Activated naive CD4-positive, alpha-beta T cell treated with anti-CD3 and anti-CD28 coated beads, Interleukin-2, amount 10 ng/mL, durations not matched to agents 7 days and 5 days (primary cell): Measurements from ENCODE around the gene HIPK2.

Experiments used
- CTCF ChIA-PET: fragments of 350-600 bp; sonication (Branson Sonifier 250); formaldehyde crosslinking; loops from one replicate; lab custom pipeline; 2021; ENCODE audit warnings: antibody characterized with exemption; lab: Charles Lee
- DNase-seq: peaks from one replicate; pipeline ENCODE4 v3.0.0-alpha.2; 2020
- H3K27ac Mint-ChIP-seq: one replicate; pipeline ENCODE4 v1.8.0; 2021; ENCODE audit warnings: mild to moderate bottlenecking, moderate library complexity, mixed read lengths
- H3K27me3 Mint-ChIP-seq: one replicate; pipeline ENCODE4 v1.8.0; 2021; ENCODE audit warnings: mild to moderate bottlenecking, mixed read lengths
- H3K36me3 Mint-ChIP-seq: one replicate; pipeline ENCODE4 v1.8.0; 2021; ENCODE audit warnings: mixed read lengths
- H3K4me1 Mint-ChIP-seq: one replicate; pipeline ENCODE4 v1.8.0; 2021; ENCODE audit warnings: mixed read lengths
- H3K4me3 Mint-ChIP-seq: one replicate; pipeline ENCODE4 v1.8.0; 2021; ENCODE audit warnings: mild to moderate bottlenecking, moderate library complexity, mixed read lengths
- H3K9me3 Mint-ChIP-seq: one replicate; pipeline ENCODE4 v1.8.0; 2021; ENCODE audit warnings: mixed read lengths

HIPK2 gene

DNA sequence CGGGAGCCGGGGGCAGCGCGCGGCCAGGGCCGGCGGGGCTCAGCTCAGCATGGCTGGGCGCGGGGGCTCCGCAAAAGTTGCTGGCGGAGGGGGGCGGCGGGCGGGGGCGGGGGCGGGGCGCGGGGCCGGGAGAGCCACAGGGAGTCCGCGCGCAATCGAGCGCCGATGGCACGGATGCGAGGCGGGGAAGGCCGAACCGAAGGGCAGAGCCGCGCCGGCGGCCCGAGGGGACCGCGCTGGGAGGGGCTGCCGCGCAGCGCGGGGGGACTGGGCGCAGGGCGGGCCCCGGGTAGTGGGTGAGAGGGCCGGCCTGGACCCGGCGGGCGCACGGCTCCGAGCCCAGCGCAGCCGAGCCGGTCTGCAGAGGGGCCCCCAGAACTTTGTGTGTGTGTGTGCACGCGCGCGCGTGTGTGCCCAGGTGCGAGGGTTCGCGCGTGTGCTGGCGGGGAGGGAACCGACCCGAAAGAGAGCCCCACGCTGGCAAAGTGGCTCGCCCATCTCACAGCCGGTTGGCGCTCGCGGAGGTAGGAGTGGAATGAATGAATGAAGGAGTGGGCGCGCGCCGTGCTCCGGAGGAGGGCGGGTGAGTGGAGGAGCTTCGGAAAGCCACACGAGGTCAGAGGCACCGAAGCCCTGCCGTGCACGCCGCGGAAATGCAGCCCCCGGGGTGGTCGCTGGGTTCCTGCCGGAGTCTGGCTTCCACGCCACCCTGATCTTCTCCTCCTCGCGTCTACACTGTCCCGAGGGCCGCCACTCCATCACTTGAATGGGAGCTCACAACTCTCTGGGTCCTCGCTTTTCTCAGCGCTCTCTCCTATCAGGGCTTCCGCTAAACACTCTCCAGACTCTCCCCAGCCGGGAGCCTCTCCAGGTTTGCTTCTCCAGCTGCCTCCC lies at the start of gene HIPK2:
Gene HIPK2, minus strand, starts transcription at position 51 of the 894 bp plus-strand sequence. CDS start 375 bp downstream, outside the sequence.
- Mint-ChIP-seq H3K4me3 (peak within 1 kb of the TSS; percentile 98), H3K27me3 (peaks cover 37% of the 10 kb centered on the region), H3K36me3 (no peaks in the 10 kb centered on the region), H3K9me3 (no peaks in the 10 kb centered on the region), H3K4me1 (peaks cover 44% of the 10 kb centered on the region), H3K27ac (peak within 1 kb of the TSS; percentile 95)
- DNase-seq, result peak; percentile 78
- CTCF ChIA-PET, result interaction anchor here (0.8 to 2.1 kb wide), 4 partner anchors 10 to 159 kb away, joined by 3 to 6 read pairs (median 3); no protein-coding TSS in a partner anchor

DNA sequence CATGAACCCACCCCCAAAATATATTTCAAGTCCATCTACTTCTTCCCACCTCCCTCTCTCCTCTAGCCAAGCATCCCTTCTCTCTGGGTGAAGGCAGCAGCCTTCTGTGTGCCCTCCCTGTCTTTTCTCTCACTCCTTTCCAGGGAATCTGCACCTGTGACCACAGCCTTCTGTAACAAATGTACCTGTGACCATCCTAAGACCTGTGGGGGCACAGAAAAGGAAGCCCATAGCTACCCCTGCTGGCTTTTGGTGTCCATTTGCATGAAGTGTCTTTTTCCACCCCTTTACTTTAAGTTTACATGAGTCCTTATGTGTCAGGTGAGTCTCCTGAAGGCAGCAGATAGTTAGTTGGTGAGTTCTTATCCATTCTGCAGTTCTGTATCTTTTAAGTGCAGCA lies 49.2 kb upstream of the HIPK2 start:
- CTCF ChIA-PET, result interaction anchor here (1.1 to 1.3 kb wide), 2 partner anchors 180 to 182 kb away, joined by 3 read pairs; no protein-coding TSS in a partner anchor
- no peak overlapping the region for H3K27ac Mint-ChIP-seq
- peaks cover 9% of the 10 kb centered on the region for H3K27me3 Mint-ChIP-seq
- peaks cover 7% of the 10 kb centered on the region for H3K36me3 Mint-ChIP-seq
- peaks cover 2% of the 10 kb centered on the region for H3K9me3 Mint-ChIP-seq
- DNase-seq, result no peak
- peaks cover 29% of the 10 kb centered on the region for H3K4me1 Mint-ChIP-seq
- no peak overlapping the region for H3K4me3 Mint-ChIP-seq

DNA sequence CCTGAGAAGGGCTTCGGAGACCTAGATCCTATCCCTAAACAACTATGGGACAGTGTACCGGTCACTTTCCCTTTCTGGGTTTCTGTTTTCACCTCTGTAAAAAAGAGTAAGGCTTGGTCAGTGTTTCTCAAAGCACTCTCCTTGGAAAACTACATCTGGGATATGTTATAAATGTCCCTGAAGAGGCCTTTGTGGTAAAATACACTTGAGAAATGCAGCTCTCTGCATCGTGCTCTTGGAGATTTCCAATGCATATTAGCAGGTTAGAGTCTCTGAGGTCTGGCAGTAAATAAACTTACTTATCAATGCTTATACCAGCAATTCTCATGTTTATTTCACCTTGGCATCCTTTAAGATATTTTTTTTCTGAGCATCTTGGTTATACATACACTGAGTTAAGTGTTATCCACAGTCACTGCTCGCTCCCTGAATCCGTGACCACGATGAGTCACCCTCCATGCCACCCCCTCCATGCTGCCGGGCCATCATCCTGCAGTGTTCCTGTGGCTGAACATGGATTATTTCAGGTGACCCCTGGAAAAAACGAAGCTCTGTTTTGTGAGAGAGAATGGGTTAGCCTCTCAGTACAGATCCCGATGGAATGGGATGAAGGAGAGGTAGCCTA lies 48.0 kb upstream of the HIPK2 start:
- Mint-ChIP-seq H3K9me3 (no peaks in the 10 kb centered on the region), H3K36me3 (peaks cover under 1% of the 10 kb centered on the region), H3K4me3 (no peak overlapping the region), H3K27ac (no peak overlapping the region), H3K4me1 (peaks cover 22% of the 10 kb centered on the region), H3K27me3 (peaks cover 9% of the 10 kb centered on the region)
- CTCF ChIA-PET, result interaction anchor here (1.3 kb wide), 1 partner anchor 180 kb away, joined by 3 read pairs; no protein-coding TSS in a partner anchor
- DNase-seq, result no peak

DNA sequence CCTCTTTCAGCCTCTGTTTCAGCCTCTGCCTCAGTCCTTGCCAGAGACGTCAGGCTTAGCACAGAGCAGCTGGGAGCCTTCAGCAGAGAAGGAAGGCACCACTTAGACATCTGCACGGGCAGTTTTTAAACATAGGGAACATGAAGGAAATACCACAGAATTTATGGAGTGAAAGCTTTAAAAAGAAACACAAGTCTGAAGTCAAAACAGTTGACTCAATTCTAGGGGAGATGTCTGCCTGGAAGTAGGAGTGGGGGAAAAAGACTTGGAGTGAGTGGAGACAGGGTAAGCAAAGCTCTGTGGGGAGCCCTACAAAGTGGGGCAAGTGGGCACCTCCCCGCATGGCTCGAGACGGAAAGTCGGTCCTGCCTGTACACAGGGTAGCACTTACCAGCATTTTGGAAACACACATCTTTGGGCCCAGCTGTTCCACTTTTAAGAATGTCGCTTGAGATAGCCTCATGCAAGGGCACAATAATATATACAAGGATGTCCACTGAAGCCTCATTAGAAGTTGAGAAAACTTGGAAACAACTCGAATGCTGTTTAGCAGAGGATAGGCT lies 46.2 kb upstream of the HIPK2 start:
- CTCF ChIA-PET, result no interaction called here
- Mint-ChIP-seq H3K4me1 (peaks cover 7% of the 10 kb centered on the region), H3K4me3 (no peak overlapping the region), H3K9me3 (no peaks in the 10 kb centered on the region), H3K27me3 (peaks cover 9% of the 10 kb centered on the region), H3K27ac (no peak overlapping the region), H3K36me3 (no peaks in the 10 kb centered on the region)
- no peak for DNase-seq

DNA sequence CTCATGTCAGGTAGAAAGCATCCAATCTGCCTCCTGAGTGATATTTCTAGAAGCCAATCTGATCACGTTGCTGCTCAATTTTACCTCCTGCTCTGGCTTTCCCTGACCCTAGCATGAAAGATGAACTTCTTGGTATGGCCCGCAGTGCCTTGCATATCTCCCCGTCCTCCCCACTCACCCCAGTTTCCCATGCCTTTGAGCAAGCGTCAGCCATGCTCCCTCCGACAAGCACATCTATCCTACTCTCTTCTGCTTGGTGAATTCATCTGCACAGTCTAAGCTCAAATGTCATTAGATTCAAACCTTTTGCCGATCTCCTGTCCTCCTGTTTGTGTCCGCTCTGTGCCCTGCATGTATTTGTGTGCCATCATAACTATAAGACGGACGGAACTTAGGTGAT lies 45.1 kb upstream of the HIPK2 start:
- Mint-ChIP-seq H3K4me1 (no peaks in the 10 kb centered on the region), H3K9me3 (no peaks in the 10 kb centered on the region)
- DNase-seq, result no peak

DNA sequence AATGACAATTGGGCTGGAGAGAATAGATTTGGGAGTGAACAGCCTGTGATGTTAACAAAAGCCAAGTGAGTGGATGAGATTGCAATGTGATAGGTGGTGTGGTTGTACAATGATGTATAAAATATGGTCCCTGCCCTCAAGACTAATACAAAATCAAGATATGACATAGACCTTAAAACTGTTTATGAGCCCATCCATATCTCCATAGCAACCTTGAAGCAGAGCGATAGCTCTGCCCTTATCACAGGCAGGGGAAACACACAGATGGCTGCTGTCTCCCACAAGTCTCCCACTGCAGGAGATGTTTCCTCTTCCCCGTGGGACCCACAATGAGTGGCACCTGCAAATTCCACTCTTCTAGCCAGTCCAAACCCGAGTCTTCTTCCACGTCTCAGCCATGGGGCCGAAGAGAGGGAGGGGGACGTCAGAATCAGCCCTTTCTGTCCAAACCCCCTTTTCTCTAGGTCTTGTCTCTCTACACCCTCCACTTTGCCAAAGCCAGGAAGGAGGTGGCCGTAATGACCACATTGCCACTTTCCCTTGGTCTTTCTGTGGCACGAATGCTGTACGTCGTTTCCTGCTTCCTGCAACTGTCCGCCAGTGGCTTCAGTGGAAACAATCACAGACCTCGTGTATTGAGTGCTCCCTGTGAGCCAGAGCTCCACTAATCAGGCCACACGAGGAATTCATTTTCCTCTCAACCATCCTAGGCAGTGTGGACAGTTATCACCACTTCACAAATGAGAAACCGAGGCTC lies 43.7 kb upstream of the HIPK2 start:
- CTCF ChIA-PET, result interaction anchor here (0.6 kb wide), 1 partner anchor 506 kb away, joined by 3 read pairs; no protein-coding TSS in a partner anchor
- Mint-ChIP-seq H3K4me1 (no peaks in the 10 kb centered on the region), H3K4me3 (no peak overlapping the region), H3K36me3 (no peaks in the 10 kb centered on the region), H3K27ac (no peak overlapping the region), H3K9me3 (peaks cover 7% of the 10 kb centered on the region), H3K27me3 (peaks cover 9% of the 10 kb centered on the region)
- no peak for DNase-seq

More for the DNA sequence above, 45.1 kb upstream of the HIPK2 start:
- H3K36me3 Mint-ChIP-seq, result no peaks in the 10 kb centered on the region
- CTCF ChIA-PET, result no interaction called here
- H3K4me3 Mint-ChIP-seq, result no peak overlapping the region
- no peak overlapping the region for H3K27ac Mint-ChIP-seq
- H3K27me3 Mint-ChIP-seq, result peaks cover 9% of the 10 kb centered on the region

DNA sequence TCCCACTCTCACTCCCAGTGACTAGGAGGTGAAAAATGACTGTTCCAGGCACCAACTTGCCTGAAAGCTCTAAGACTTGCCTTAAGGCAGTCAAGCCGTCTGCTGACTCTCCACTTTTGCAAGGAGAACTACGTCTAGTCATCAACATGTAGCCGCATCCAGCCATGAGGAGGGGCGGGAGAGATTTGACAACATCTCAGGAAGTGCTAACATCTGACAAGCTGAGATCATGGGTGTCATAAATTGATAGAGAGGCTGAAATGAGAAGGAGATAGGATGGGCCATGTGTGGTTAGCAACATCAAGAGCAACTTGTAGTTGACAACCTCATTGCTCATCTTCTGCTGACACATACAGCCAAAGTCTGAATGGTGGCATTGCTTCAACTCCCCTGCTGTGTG lies 42.3 kb upstream of the HIPK2 start:
- DNase-seq, result no peak
- Mint-ChIP-seq H3K4me1 (no peaks in the 10 kb centered on the region), H3K27me3 (peaks cover 4% of the 10 kb centered on the region), H3K36me3 (peaks cover 1% of the 10 kb centered on the region), H3K4me3 (no peak overlapping the region), H3K9me3 (peaks cover 13% of the 10 kb centered on the region), H3K27ac (no peak overlapping the region)
- CTCF ChIA-PET, result no interaction called here

DNA sequence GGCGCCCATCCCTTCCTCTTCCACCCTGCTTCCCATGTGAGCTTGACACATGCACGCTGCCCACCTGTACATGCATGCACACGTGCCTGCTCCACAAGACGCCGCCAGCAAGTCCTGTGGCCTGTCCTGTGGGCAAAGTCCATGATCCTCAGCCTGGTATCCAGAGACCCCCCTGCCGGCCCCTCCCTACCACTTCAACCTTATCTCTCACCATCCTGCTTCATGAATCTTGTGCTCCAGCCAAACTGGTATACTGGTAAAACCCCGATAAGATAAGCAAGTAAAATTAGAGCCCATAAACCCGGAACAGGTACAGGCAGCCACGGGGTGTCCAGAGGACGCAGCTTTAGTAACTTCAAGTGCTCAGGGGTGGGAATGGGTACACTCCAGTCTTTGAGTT lies 39.5 kb upstream of the HIPK2 start:
- Mint-ChIP-seq H3K9me3 (peaks cover 13% of the 10 kb centered on the region), H3K4me1 (peaks cover 5% of the 10 kb centered on the region), H3K36me3 (peaks cover 1% of the 10 kb centered on the region), H3K27ac (no peak overlapping the region), H3K27me3 (peaks cover 4% of the 10 kb centered on the region), H3K4me3 (no peak overlapping the region)
- no peak for DNase-seq
- CTCF ChIA-PET, result no interaction called here

DNA sequence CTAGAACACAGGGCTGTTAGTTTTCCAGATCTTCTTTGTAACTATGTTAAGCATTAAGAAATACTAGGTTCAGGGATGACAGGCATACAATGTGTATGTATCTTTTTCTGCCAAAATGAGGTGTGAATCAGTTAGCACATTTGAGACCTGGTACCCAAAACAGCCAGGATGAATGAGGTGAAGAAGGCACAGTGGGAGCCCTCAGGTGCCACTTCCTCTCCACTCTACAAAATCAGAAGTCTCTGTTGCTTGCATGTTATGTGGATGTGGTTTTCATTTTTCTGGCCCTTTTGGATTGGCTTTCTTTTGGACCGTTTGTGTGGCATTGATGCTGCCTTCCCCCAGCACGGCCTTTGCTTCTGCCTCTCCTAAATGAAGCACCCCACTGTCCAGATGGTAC lies 35.9 kb upstream of the HIPK2 start:
- CTCF ChIA-PET, result no interaction called here
- peaks cover 5% of the 10 kb centered on the region for H3K4me1 Mint-ChIP-seq
- H3K27ac Mint-ChIP-seq, result no peak overlapping the region
- no peak overlapping the region for H3K4me3 Mint-ChIP-seq
- H3K9me3 Mint-ChIP-seq, result peaks cover 13% of the 10 kb centered on the region
- no peak for DNase-seq
- peaks cover 4% of the 10 kb centered on the region for H3K27me3 Mint-ChIP-seq
- H3K36me3 Mint-ChIP-seq, result peaks cover 1% of the 10 kb centered on the region

DNA sequence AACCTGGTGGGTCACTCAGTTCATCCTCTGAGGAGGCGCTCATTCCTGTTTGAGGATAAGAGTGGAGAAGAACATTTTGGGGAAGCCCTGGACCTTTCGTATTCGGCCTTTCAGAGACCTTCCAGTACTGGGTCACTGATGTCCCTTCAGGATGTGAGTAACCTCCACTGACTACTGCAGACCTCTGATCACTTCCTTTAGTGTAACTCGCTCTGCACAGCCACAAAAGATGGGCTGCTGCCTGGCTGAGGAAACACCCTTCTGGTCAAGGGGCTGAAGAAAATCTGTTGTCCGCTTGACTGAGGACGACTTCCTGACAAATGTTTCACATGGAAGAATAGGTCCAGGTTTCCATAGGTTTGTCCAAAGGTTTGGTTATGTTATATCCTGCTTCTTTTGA lies 35.4 kb upstream of the HIPK2 start:
- Mint-ChIP-seq H3K4me1 (peaks cover 5% of the 10 kb centered on the region), H3K27me3 (peaks cover 4% of the 10 kb centered on the region), H3K36me3 (peaks cover 1% of the 10 kb centered on the region), H3K27ac (no peak overlapping the region), H3K4me3 (no peak overlapping the region), H3K9me3 (peaks cover 13% of the 10 kb centered on the region)
- DNase-seq, result no peak
- CTCF ChIA-PET, result no interaction called here

DNA sequence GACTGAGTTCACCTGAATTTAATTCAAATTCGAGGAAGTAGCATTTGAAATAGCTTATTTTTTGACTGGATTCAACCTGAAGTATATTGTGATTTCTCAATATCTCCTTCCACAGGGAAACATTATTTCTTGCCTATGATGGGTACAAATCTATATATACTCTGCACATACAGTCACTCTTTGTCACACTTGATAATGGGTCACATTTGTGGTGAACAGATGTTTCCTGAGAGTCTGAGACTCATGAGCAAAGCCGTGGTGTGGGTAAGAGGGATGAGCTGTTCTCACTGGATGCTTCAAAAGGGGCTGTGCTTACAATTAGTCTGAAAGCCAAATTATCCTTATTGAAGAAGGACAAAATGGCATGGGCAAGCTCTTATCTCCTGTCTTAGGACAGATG lies 33.3 kb upstream of the HIPK2 start:
- peaks cover 5% of the 10 kb centered on the region for H3K4me1 Mint-ChIP-seq
- CTCF ChIA-PET, result no interaction called here
- no peak overlapping the region for H3K4me3 Mint-ChIP-seq
- H3K27ac Mint-ChIP-seq, result no peak overlapping the region
- H3K9me3 Mint-ChIP-seq, result peaks cover 5% of the 10 kb centered on the region
- no peak for DNase-seq
- peaks cover 6% of the 10 kb centered on the region for H3K27me3 Mint-ChIP-seq
- peaks cover 1% of the 10 kb centered on the region for H3K36me3 Mint-ChIP-seq

DNA sequence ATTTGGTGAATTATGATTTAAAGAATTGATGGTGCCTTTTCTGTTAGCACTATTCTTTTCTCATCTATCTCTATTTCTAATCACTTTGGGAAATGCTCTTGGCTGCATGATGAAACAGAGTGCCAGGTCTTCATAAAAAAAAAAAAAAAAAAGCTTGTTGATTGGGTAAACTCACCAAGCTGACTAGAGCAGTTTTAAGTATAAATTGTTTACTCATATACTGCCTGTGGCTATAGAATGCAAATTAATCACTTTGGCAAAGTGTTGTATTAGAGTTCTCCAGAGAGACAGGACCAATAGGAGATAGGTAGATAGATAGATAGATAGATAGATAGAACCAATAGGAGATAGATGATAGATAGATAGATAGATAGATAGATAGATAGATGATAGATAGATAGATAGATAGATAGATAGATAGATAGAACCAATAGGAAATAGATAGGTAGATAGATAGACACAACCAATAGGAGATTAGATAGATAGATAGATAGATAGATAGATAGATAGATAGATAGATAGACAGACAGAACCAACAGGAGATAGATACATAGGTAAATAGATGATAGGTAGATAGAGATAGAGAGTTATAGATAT lies 31.1 kb upstream of the HIPK2 start:
- CTCF ChIA-PET, result no interaction called here
- Mint-ChIP-seq H3K9me3 (peaks cover 8% of the 10 kb centered on the region), H3K4me1 (peaks cover 4% of the 10 kb centered on the region), H3K27me3 (peaks cover 6% of the 10 kb centered on the region), H3K27ac (no peak overlapping the region), H3K36me3 (no peaks in the 10 kb centered on the region), H3K4me3 (no peak overlapping the region)
- no peak for DNase-seq

DNA sequence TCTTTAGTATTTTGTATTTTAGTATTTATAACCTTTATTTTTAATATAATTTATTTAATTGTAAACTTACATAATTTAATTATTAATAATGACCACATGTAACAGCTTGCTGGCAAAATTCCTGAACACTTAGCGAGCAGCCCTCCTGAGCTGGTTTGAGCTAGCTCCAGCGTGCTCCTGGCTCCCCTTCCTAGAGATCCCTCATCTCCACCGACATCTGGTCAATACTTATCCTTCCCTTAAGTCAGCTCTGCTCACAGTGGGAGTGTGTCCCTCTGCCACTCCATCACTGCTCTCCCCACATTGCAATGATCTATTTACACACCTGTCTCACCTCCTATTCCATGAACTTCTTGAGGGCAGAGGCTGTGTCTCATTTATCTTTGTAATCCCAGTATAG lies 30.6 kb upstream of the HIPK2 start:
- Mint-ChIP-seq H3K36me3 (no peaks in the 10 kb centered on the region), H3K9me3 (peaks cover 8% of the 10 kb centered on the region), H3K4me3 (no peak overlapping the region), H3K27ac (no peak overlapping the region), H3K4me1 (no peaks in the 10 kb centered on the region), H3K27me3 (peaks cover 6% of the 10 kb centered on the region)
- CTCF ChIA-PET, result no interaction called here
- DNase-seq, result no peak
